BLaER1 (cell line): ENCODE measurements around the gene STRN4.
"Not testable (repeated sequence)": the region's sequence is repeated elsewhere in the genome, so short reads cannot be mapped to it uniquely, and the experiment has no call there.

ENCODE experiments used
- H3K27ac ChIP-seq: shearing (Covaris generic); formaldehyde crosslinking; 2 replicates; pipeline ENCODE4 v1.8.1; 2022
- H3K27me3 ChIP-seq: shearing (Covaris generic); formaldehyde crosslinking; 2 replicates; pipeline ENCODE4 v1.8.1; 2022
- H3K36me3 ChIP-seq: shearing (Covaris generic); formaldehyde crosslinking; 2 replicates; pipeline ENCODE4 v1.8.1; 2022
- H3K4me1 ChIP-seq: shearing (Covaris generic); formaldehyde crosslinking; 2 replicates; pipeline ENCODE4 v1.8.1; 2022
- H3K4me2 ChIP-seq: shearing (Covaris generic); formaldehyde crosslinking; 2 replicates; pipeline ENCODE4 v1.8.1; 2022
- H3K4me3 ChIP-seq: shearing (Covaris generic); formaldehyde crosslinking; 2 replicates; pipeline ENCODE4 v1.8.1; 2022
- H3K9ac ChIP-seq: shearing (Covaris generic); formaldehyde crosslinking; 2 replicates; pipeline ENCODE4 v1.8.1; 2022
- H3K9me3 ChIP-seq: shearing (Covaris generic); formaldehyde crosslinking; 2 replicates; pipeline ENCODE4 v1.8.1; 2022
- H4K20me1 ChIP-seq: shearing (Covaris generic); formaldehyde crosslinking; 2 replicates; pipeline ENCODE4 v1.8.1; 2022
- Cebpa-rat ChIP-seq: shearing (Covaris generic); IDR thresholded peaks from 2 replicates; pipeline ENCODE4 v1.8.1; 2022

STRN4 gene

GRCh38 chr19:46775642-46776258 is 29.5 kb upstream of the STRN4 start:
- no peak for TF ChIP-seq Cebpa-rat
- Histone ChIP-seq H3K4me1 (peaks cover 28% of the 10 kb centered on the region), H3K27ac (no peak overlapping the region), H3K9me3 (no peaks in the 10 kb centered on the region), H3K36me3 (peaks cover 84% of the 10 kb centered on the region), H3K27me3 (no peaks in the 10 kb centered on the region), H4K20me1 (peaks cover 77% of the 10 kb centered on the region), H3K9ac (no peak overlapping the region), H3K4me2 (no peak overlapping the region), H3K4me3 (no peak overlapping the region)

- Histone ChIP-seq H3K4me2 (no peak overlapping the region), H3K36me3 (peaks cover 61% of the 10 kb centered on the region), H4K20me1 (peaks cover 56% of the 10 kb centered on the region), H3K27ac (no peak overlapping the region), H3K9ac (no peak overlapping the region), H3K4me1 (peaks cover 3% of the 10 kb centered on the region; the same call in 1 of the 2 replicates), H3K9me3 (no peaks in the 10 kb centered on the region), H3K27me3 (no peaks in the 10 kb centered on the region), H3K4me3 (no peak overlapping the region)
- no peak for TF ChIP-seq Cebpa-rat
Observed at GRCh38 chr19:46773018-46773399, 26.8 kb upstream of the STRN4 start.

GRCh38 chr19:46772170-46773017 is 26.1 kb upstream of the STRN4 start:
- no peak for TF ChIP-seq Cebpa-rat
- Histone ChIP-seq H3K36me3 (peaks cover 57% of the 10 kb centered on the region), H3K27ac (no peak overlapping the region)

GRCh38 chr19:46768746-46769145 is 22.5 kb upstream of the STRN4 start:
- H3K27ac ChIP-seq, H3K9me3 ChIP-seq, H3K4me1 ChIP-seq, H3K27me3 ChIP-seq, H3K4me3 ChIP-seq, H3K9ac ChIP-seq, H3K4me2 ChIP-seq: not testable (repeated sequence)
- Histone ChIP-seq H3K36me3 (peaks cover 21% of the 10 kb centered on the region), H4K20me1 (peaks cover 15% of the 10 kb centered on the region; the same call in 1 of the 2 replicates)

More at GRCh38 chr19:46772170-46773017, 26.1 kb upstream of the STRN4 start:
- Histone ChIP-seq H3K4me3 (no peak overlapping the region), H3K4me1 (no peaks in the 10 kb centered on the region), H4K20me1 (peaks cover 51% of the 10 kb centered on the region), H3K27me3 (no peaks in the 10 kb centered on the region), H3K4me2 (no peak overlapping the region), H3K9ac (no peak overlapping the region), H3K9me3 (no peaks in the 10 kb centered on the region)

GRCh38 chr19:46766569-46767317 is 20.5 kb upstream of the STRN4 start:
- H4K20me1 ChIP-seq = peaks cover 6% of the 10 kb centered on the region; the same call in 1 of the 2 replicates
- TF ChIP-seq Cebpa-rat = no peak
- H3K27me3 ChIP-seq = no peaks in the 10 kb centered on the region
- H3K9me3 ChIP-seq = no peaks in the 10 kb centered on the region
- H3K4me2 ChIP-seq = no peak overlapping the region
- H3K27ac ChIP-seq = no peak overlapping the region
- H3K9ac ChIP-seq = no peak overlapping the region
- H3K4me3 ChIP-seq = no peak overlapping the region
- no peaks in the 10 kb centered on the region for H3K4me1 ChIP-seq
- peaks cover 8% of the 10 kb centered on the region; the same call in 1 of the 2 replicates for H3K36me3 ChIP-seq

GRCh38 chr19:46764817-46765291 is 18.6 kb upstream of the STRN4 start:
- H3K9ac ChIP-seq = no peak overlapping the region
- H4K20me1 ChIP-seq = peaks cover 6% of the 10 kb centered on the region; the same call in 1 of the 2 replicates
- no peaks in the 10 kb centered on the region for H3K9me3 ChIP-seq
- no peak overlapping the region for H3K4me3 ChIP-seq
- no peak for TF ChIP-seq Cebpa-rat
- no peaks in the 10 kb centered on the region for H3K27me3 ChIP-seq
- H3K4me2 ChIP-seq = no peak overlapping the region
- H3K27ac ChIP-seq = no peak overlapping the region
- H3K36me3 ChIP-seq = no peaks in the 10 kb centered on the region
- peaks cover 3% of the 10 kb centered on the region for H3K4me1 ChIP-seq

GRCh38 chr19:46762245-46762890 is 16.1 kb upstream of the STRN4 start:
- H3K4me2 ChIP-seq = no peak overlapping the region
- no peak overlapping the region for H3K4me3 ChIP-seq
- H3K9me3 ChIP-seq = no peaks in the 10 kb centered on the region
- no peak overlapping the region for H3K9ac ChIP-seq
- TF ChIP-seq Cebpa-rat = no peak
- H3K27me3 ChIP-seq = no peaks in the 10 kb centered on the region
- H3K27ac ChIP-seq = no peak overlapping the region
- peaks cover 15% of the 10 kb centered on the region for H3K4me1 ChIP-seq
- H4K20me1 ChIP-seq = no peaks in the 10 kb centered on the region; the same call in 1 of the 2 replicates
- peaks cover 7% of the 10 kb centered on the region for H3K36me3 ChIP-seq

GRCh38 chr19:46761418-46761831 is 15.2 kb upstream of the STRN4 start:
- no peak overlapping the region for H3K27ac ChIP-seq
- no peak overlapping the region for H3K4me2 ChIP-seq

GRCh38 chr19:46760897-46761296 is 14.6 kb upstream of the STRN4 start:
- H3K4me3 ChIP-seq, H3K27ac ChIP-seq, H3K27me3 ChIP-seq, H3K9me3 ChIP-seq, H3K4me2 ChIP-seq, H4K20me1 ChIP-seq, H3K9ac ChIP-seq: not testable (repeated sequence)
- H3K4me1 ChIP-seq = peaks cover 24% of the 10 kb centered on the region
- peaks cover 20% of the 10 kb centered on the region for H3K36me3 ChIP-seq

More at GRCh38 chr19:46761418-46761831, 15.2 kb upstream of the STRN4 start:
- no peaks in the 10 kb centered on the region for H3K9me3 ChIP-seq
- H3K9ac ChIP-seq = no peak overlapping the region
- H3K4me1 ChIP-seq = peaks cover 23% of the 10 kb centered on the region
- peaks cover 3% of the 10 kb centered on the region; the same call in 1 of the 2 replicates for H4K20me1 ChIP-seq
- no peaks in the 10 kb centered on the region for H3K27me3 ChIP-seq
- no peak overlapping the region for H3K4me3 ChIP-seq
- peaks cover 14% of the 10 kb centered on the region for H3K36me3 ChIP-seq
- TF ChIP-seq Cebpa-rat = no peak
